ENCODE data around the gene ERFL.
"Not testable (repeated sequence)": the region's sequence is repeated elsewhere in the genome, so short reads cannot be mapped to it uniquely, and the experiment has no call there.

Gene ERFL

GRCh38 chr19:41876847-41877832, 51.1 kb downstream of the ERFL start, which contains the start of gene CD79A:
Gene CD79A, plus strand, starts transcription at chr19:41877279. Its CDS starts 26 bp downstream, at chr19:41877305.
- Histone ChIP-seq H3K4me3 (ENCODE audit: low read depth, low read length, poor library complexity, severe bottlenecking) (peak within 1 kb of the TSS; percentile 85), H3K27ac (ENCODE audit: low read depth, low read length, poor library complexity, severe bottlenecking) (peak within 1 kb of the TSS; percentile 100), H4K20me1 (ENCODE audit: insufficient read depth, low read length) (no peaks in the 10 kb centered on the region), H3K9me2 (ENCODE audit: low read depth, low read length) (no peaks in the 10 kb centered on the region), H3K9me3 (ENCODE audit: low read length) (no peaks in the 10 kb centered on the region), H3K9ac (ENCODE audit: low read length) (peak within 1 kb of the TSS; percentile 98), H3K27me3 (ENCODE audit: insufficient read depth, low read length) (no peaks in the 10 kb centered on the region), H3F3A (ENCODE audit: insufficient read depth, low read length) (peaks cover 17% of the 10 kb centered on the region), H3K4me1 (ENCODE audit: insufficient read depth, low read length, severe bottlenecking) (peaks cover 77% of the 10 kb centered on the region), H3K4me2 (ENCODE audit: low read length) (peak within 1 kb of the TSS; percentile 90), H2AFZ (ENCODE audit: low read length) (no peak within 1 kb of the TSS), H3K79me2 (ENCODE audit: insufficient read depth, low read length) (peaks cover 11% of the 10 kb centered on the region), H3K36me3 (ENCODE audit: insufficient read depth, low read length) (peaks cover 40% of the 10 kb centered on the region)
- TF ChIP-seq CTCF (IDR thresholded peaks at IDR 0.05; ENCODE audit: low read length) (no peak), EZH2 (IDR thresholded peaks at IDR 0.05; ENCODE audit: borderline replicate concordance, low read length) (no peak)

GRCh38 chr19:41875973-41876372, 52.3 kb downstream of the ERFL start:
- Histone ChIP-seq H3K4me3 (ENCODE audit: low read depth, low read length, poor library complexity, severe bottlenecking) (peak overlapping the region; percentile 85), H3K4me1 (ENCODE audit: insufficient read depth, low read length, severe bottlenecking) (peaks cover 68% of the 10 kb centered on the region), H3K4me2 (ENCODE audit: low read length) (peak overlapping the region; percentile 90), H3K36me3 (ENCODE audit: insufficient read depth, low read length) (peaks cover 47% of the 10 kb centered on the region), H3K79me2 (ENCODE audit: insufficient read depth, low read length) (peaks cover 11% of the 10 kb centered on the region), H3K9ac (ENCODE audit: low read length) (peak overlapping the region; percentile 98), H3F3A (ENCODE audit: insufficient read depth, low read length) (peaks cover 19% of the 10 kb centered on the region), H3K27ac (ENCODE audit: low read depth, low read length, poor library complexity, severe bottlenecking) (peak overlapping the region; percentile 100)
- H3K9me2 ChIP-seq (ENCODE audit: low read depth, low read length); H2AFZ ChIP-seq (ENCODE audit: low read length); H3K27me3 ChIP-seq (ENCODE audit: insufficient read depth, low read length); H3K9me3 ChIP-seq (ENCODE audit: low read length); H4K20me1 ChIP-seq (ENCODE audit: insufficient read depth, low read length): not testable (repeated sequence)

- Histone ChIP-seq H3K9me2 (ENCODE audit: low read depth, low read length) (no peaks in the 10 kb centered on the region), H3F3A (ENCODE audit: insufficient read depth, low read length) (peaks cover 26% of the 10 kb centered on the region), H3K27me3 (ENCODE audit: insufficient read depth, low read length) (no peaks in the 10 kb centered on the region), H2AFZ (ENCODE audit: low read length) (no peak overlapping the region), H3K4me3 (ENCODE audit: low read depth, low read length, poor library complexity, severe bottlenecking) (no peak overlapping the region), H3K36me3 (ENCODE audit: insufficient read depth, low read length) (peaks cover 50% of the 10 kb centered on the region), H3K4me1 (ENCODE audit: insufficient read depth, low read length, severe bottlenecking) (peaks cover 66% of the 10 kb centered on the region), H3K27ac (ENCODE audit: low read depth, low read length, poor library complexity, severe bottlenecking) (peak overlapping the region; percentile 100), H4K20me1 (ENCODE audit: insufficient read depth, low read length) (no peaks in the 10 kb centered on the region), H3K79me2 (ENCODE audit: insufficient read depth, low read length) (peaks cover 4% of the 10 kb centered on the region), H3K9ac (ENCODE audit: low read length) (no peak overlapping the region), H3K9me3 (ENCODE audit: low read length) (no peaks in the 10 kb centered on the region), H3K4me2 (ENCODE audit: low read length) (no peak overlapping the region)
- TF ChIP-seq EZH2 (IDR thresholded peaks at IDR 0.05; ENCODE audit: borderline replicate concordance, low read length): no peak
- TF ChIP-seq CTCF (IDR thresholded peaks at IDR 0.05; ENCODE audit: low read length): peak; percentile 95
These were observed 55.2 kb downstream of the ERFL start for GRCh38 chr19:41872775-41873647.

All from OCI-LY1 (cell line).